GF-D8 (cell line): Measurements from ENCODE around the gene GIGYF2.
A peak's percentile ranks its signal among the peaks of the same experiment; 100 is the strongest.
"Not testable (repeated sequence)": the region's sequence is repeated elsewhere in the genome, so short reads cannot be mapped to it uniquely, and the experiment has no call there.

ENCODE experiments used
- DNase-seq: peaks from one replicate; lab custom pipeline; 2025; lab: John Stamatoyannopoulos, UW

Gene GIGYF2

DNA sequence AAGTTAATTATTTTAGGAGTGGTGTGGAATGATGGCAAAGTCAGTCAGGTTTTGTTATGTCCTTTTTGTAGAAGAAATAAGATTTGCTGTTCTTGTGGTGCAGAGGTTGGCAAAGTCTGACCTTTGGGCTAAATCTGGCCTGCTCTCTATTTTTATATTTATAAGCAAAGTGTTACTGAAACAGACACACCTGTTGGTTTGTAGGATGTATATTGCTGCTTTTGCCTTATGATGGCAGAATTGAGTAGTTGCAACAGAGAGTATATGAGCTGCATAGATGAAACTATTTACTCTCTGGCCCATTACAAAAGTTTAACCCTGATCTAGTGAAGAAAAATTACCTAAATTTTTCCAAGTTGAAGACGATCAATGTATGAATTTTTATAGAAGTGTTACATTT, 113.3 kb downstream of the GIGYF2 start:
- DNase-seq = no peak

DNA sequence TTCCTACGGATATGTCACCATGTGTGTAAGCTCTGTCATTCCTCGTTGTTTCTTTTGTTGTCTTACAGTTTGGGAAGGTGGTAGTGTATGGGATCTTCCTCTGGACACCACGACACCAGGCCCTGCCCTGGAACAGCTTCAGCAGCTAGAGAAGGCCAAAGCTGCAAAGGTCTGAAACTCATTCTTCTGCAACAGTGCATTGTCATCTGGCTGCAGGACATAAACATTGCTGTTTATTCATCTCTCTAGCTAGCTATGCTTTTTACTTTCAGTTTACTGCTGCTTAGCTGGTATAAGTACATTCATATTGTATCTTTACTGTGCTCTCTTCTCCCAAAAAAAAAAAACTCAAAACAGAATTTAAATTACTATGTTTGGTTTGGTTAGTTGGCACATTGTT, 118.4 kb downstream of the GIGYF2 start:
- DNase-seq = no peak

GRCh38 chr2:232816657-232817056, 119.5 kb downstream of the GIGYF2 start:
- peak; percentile 43 for DNase-seq

DNA sequence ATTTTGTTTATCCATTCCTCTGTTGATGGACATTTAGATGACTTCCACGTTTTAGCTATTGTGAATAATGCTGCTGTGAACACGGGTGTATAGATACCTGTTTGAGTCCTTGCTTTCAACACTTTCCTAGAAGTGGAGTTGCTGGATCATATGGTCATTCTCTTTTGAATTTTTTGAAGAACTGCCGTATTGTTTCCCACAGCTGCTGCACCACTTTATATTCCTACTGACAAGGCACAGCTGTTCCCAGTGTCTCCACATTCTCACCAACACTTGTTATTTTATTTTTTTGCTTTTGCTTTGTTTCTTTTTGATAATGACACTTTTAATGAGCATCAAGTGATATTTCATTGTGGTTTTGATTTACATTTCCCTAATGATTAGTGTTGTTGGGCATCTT, 120.6 kb downstream of the GIGYF2 start:
- DNase-seq = no peak

GRCh38 chr2:232829988-232830387, 132.9 kb downstream of the GIGYF2 start:
- no peak for DNase-seq

DNA sequence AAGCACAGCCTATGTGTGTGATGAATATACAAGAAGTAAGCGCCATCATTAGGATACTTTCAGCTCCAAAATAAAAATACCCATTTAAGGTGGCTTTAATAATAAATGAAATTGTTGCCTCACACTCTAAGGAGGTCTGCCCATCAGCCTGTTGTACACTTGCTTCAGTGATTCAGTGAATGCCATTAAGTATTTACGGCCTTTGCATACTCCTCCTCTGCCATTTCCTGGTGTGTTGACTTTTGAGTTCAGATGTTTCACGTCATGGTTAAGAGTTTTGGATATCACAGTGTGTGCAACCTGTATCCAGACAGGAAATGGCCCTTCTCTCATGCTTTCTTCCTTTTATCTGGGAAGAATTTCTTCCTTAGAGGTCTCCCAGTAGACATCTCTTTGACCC, 134.4 kb downstream of the GIGYF2 start:
- DNase-seq = no peak

DNA sequence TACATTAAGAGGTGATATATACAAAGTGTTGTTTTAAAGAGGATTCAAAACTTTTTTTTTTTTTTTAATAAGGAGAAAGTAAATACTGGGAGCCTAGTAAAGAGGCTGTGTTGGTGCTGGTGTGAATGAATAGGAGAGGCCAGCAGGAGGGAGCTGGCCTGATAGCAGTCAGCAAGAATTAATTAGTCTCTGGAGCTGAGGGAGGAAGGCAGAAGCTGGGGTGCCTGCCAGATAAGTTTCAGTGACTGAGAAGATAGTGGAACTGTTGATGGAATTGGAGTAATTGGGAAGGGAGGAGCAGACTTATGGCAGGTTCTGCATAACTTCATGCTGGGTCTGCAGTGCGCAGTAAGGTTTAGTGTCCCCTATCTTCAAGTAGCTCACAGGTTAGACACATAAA, 136.7 kb downstream of the GIGYF2 start:
- no peak for DNase-seq

GRCh38 chr2:232835687-232836208, 138.6 kb downstream of the GIGYF2 start:
- DNase-seq = no peak

- DNase-seq = no peak
Observed at GRCh38 chr2:232836934-232837333, 139.8 kb downstream of the GIGYF2 start.

DNA sequence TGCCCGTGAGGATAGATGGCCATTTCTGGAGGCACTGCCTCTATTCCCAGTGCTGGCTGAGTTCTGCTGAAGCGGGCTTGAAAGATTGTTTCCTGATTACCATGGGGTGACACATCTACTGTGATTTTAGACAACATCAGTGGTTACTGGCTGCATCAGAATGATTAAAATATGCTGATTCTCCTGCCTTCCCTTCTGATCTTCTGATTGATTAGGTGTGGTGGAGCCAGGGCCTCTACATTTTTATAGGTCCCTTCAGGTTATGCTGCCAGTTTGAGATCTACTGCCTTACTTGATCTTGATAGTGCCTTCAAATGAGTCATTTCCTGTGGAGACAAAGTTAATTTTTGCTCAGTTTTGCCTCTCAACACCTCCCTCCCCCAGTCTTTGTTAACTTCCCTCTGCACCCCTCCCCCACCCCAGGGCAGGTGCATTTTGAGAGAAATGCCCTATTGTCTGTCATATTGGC, 141.3 kb downstream of the GIGYF2 start:
- DNase-seq = peak; percentile 78

DNA sequence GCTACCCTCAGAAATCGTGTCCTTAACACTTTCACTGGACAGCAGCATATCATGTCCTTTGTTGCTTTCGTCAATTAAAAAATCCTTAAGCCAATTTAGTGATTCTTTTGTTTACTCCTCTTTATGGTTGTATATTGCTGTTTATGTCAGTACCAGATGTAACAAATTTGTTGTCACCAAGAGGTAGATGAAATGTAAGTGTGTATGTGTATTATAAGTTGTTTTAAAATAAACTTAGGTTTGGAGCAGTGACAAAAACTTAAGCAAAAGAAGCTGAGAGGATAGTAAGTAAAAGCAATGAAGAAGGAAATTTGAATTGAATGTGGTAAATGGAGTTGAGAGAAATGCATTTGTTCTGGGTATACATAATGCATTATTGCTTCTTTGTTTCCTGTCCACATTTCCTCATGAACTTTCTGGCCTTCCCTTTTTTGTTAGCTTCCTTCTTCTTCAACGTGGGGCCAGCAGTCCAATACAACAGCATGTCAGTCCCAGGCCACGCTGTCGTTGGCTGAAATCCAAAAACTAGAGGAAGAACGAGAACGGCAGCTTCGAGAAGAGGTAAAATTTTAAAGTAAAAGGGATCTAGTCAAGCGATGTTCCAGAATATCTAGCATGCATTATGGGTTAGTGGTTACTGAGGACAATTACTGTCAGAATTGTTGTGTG, 142.4 kb downstream of the GIGYF2 start:
- DNase-seq = peak; percentile 92

DNA sequence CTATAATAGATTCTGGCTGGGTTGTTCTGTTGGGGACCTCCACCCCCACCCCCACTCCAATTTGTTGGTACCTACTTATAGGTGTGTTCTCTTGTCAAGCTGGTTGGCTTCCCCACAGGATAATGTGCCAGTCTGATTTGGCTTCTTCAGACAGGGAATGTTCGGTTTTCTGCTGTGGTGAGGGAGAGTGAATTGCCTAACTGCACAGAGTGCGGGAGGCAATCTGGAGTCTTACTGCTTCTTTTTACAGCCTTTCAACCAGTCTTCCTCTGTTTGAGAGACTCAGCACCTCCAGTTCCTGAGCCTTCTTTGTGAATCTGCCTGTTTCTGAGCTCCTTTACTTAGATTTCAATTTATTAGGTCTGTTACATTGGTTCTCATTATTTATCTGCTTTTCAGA, 145.6 kb downstream of the GIGYF2 start:
- DNase-seq = peak; percentile 25

GRCh38 chr2:232843834-232844233, 146.7 kb downstream of the GIGYF2 start:
- no peak for DNase-seq

GRCh38 chr2:232846055-232846454, 148.9 kb downstream of the GIGYF2 start:
- no peak for DNase-seq

DNA sequence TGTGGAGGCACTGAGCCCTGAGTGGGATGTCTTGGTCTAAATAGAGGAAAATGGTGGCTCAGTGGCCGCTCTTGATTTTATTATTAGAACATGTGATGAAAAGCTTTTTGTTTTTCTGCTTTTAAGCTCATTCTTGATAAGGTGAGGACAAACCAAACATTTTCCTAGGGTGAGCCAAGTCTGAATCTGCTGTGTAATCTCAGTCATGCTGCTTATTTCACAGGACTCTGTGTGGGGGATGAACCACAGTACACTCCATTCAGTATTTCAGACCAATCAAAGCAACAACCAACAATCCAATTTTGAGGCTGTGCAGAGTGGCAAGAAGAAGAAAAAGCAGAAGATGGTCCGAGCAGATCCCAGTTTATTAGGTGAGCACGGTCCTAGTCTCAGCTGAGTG, 152.9 kb downstream of the GIGYF2 start:
- no peak for DNase-seq

- DNase-seq = not testable (repeated sequence)
Observed at GRCh38 chr2:232852081-232852480, 154.9 kb downstream of the GIGYF2 start.

DNA sequence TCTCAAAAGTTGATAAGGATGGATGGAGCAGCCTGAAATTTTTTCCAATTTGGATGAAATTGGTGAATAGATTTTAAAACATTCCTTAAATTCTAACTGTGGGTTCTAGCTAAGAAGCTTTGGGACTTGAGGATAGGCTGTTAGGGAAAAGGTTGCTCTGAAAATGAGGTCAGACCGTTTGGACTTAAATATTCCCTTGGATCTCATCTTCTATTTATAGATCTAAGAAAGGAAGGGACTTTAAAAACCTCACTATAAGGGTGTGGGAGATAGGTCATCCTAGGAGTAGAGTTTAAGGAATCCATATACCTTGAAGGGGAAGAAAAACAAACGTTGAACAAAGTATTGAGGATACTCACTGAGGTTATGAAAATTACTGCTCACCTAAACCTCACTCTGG, 155.5 kb downstream of the GIGYF2 start:
- DNase-seq = no peak

DNA sequence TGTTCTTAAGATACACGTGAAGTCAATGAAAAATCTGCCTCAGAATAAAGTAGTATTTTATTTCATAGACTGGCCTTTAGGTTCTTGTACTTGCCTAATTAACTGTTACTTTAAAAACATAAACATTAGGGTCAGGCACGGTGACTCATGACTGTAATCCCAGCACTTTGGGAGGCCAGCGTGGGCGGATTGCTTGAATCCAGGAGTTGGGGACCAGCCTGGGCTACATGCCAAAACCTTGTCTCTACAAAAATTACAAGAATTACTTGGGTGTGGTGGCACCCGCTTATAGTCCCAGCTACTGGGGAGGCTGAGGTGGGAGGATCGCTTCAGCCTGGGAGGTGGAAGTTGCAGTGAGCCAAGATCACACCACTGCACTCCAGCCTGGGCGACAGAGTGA, 157.0 kb downstream of the GIGYF2 start:
- DNase-seq = no peak

- DNase-seq = no peak
Observed at GRCh38 chr2:232857158-232857563, 160.0 kb downstream of the GIGYF2 start.

- no peak for DNase-seq
Observed at GRCh38 chr2:232859385-232859916, 162.3 kb downstream of the GIGYF2 start.

- DNase-seq = no peak
Observed at GRCh38 chr2:232860593-232861241, 163.6 kb downstream of the GIGYF2 start.

DNA sequence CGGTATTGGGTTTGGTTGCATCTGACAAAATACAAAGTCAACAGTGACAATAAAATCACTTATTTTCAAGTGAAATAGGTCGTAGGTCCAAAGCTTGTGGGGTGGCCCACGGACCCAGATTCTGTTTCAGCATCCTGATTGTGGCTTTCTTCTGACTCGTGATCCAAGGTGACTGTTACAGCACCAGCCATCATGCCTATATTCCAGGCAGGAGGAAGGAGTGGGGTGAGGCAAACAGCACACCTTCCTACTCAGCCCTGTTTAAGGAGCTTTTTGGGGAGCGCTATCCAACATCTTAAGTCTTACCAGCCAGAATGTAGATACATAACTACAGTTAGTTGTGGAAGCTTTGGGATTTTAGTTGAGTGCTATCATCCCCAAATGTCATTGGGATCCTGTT, 164.2 kb downstream of the GIGYF2 start:
- no peak for DNase-seq

DNA sequence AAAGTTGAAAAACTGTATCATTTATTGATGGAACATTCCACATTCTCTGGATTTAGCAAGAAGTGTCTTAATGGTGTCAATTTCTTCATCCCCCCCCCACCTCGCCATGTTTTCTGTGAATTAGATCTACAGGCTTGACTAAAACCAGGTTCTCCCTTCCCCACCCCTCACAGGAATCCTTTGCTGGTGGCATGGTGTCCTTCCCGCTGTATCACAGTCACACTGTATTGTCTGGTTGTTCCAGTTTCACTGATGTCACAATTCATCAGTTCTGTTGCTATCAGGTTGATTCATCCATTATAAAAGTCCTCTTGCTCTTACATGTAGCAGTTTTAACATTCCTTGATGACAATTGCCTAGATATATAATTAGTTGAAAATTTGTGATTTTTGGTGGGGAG, 166.9 kb downstream of the GIGYF2 start:
- no peak for DNase-seq
